HG03378 (cell line): Measurements from ENCODE around the gene PAK3.
A peak's percentile ranks its signal among the peaks of the same experiment; 100 is the strongest.

Experiments used
- ATAC-seq: cut with Tn5 transposase; IDR thresholded peaks from one replicate; pipeline ENCODE4 v1.9.1; 2021; ENCODE audit warnings: mild to moderate bottlenecking, moderate library complexity; ENCODE audit not compliant: unreplicated experiment

PAK3 gene

GRCh38 chrX:111095974-111096895, at the start of gene PAK3:
Gene PAK3 (plus strand): TSS chrX:111096191. CDS start chrX:111123104, 26,913 bp downstream.
- ATAC-seq, result no peak

DNA sequence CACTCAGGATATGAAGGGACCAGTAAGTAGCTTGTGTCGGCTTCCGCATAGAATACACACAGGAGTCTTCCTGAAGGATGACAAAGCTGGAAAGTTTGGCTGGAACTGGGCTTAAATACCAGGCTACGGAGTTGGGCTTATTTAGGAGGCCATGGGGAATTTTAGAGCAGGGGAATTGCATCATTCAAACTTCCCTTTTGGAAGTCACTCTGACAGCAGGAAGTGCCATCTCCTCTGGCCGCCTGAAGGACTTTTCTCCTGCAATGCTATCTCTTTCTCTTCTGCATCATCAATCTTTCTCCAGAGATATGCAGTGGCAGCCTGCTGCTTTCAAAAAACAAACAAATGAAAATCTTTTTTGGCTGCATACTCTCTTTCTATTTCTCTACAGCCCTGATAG, 48.4 kb upstream of the PAK3 start:
- ATAC-seq, result no peak

GRCh38 chrX:111052478-111052877, 43.5 kb upstream of the PAK3 start:
- no peak for ATAC-seq

DNA sequence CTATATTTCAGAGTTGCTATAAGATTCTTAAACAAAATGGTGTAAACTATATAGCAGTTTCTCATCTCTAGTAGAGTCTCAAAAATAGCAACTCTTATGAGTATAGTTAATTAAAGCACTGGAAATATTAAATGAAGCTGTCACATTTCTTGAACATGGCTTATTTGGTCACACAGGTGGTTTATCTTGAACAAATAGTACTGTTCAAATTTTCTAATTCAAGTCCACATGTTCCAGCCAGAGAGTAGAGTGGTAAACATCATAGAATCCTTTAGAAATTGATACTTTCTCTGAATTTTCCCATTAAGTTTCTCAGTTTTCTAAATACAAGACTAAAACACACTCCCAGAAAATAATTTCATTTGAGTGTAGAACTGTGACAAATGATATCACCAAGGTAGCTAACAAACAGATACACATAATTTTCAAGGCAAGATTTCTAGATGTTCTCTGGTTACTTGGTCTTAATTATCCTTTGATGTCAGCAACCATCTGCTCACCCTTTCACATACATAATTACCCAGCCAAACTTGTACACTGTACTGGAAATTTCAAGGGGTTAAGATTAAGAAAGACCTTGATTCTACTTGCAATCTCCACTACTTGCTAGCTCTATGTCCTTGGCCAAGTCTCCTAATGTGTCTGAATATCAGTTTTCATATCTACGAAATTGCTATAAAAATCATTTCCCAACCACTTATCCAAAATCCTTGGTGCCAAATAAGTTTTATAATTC, 24.3 kb upstream of the PAK3 start:
- no peak for ATAC-seq

GRCh38 chrX:111083081-111083480, 12.9 kb upstream of the PAK3 start:
- ATAC-seq, result no peak

GRCh38 chrX:111086591-111087006, 9.4 kb upstream of the PAK3 start:
- no peak for ATAC-seq

DNA sequence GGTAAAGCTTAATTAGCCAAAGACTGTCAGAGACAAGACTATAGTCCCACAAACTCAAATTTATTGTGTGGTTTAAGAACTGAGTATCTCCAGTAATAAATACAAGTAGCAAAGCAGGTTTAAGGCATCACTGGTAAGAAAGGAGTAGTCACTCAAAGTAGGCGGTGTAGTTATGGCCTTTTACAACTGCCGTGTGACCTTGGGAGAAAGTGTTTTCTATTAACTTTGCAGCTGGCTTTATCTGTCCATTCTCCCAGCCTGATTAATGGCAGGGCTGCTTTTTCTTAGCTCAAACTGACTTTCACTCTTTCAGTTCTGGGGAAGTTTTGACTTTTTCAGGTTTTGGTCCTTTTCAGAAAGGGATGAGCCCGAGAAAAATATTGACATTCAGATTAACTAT, 7.4 kb upstream of the PAK3 start:
- no peak for ATAC-seq

- no peak for ATAC-seq
Measured at GRCh38 chrX:111090458-111090857, 5.5 kb upstream of the PAK3 start.

DNA sequence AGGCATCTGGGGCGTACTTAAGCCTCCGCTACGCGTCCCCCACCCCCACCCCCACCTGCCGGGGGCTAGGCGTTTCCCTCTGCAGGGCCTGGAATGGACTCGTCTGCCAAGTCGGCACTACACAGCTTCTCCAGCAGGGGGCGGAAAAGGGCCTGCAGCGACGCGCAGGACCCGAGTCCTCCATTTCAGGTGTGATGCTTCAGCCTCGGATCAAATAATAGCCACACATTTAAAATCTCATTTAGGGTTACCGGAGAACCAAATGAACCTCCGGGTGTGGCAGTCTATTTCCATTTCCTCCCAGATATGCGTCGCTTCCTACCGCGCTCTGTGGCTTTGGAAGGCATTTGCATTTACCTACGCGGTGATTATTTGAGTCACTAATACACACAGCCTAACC, 2.9 kb downstream of the PAK3 start:
- peak; percentile 61 for ATAC-seq

- peak; percentile 67 for ATAC-seq
Measured at GRCh38 chrX:111100191-111100590, 4.2 kb downstream of the PAK3 start.

DNA sequence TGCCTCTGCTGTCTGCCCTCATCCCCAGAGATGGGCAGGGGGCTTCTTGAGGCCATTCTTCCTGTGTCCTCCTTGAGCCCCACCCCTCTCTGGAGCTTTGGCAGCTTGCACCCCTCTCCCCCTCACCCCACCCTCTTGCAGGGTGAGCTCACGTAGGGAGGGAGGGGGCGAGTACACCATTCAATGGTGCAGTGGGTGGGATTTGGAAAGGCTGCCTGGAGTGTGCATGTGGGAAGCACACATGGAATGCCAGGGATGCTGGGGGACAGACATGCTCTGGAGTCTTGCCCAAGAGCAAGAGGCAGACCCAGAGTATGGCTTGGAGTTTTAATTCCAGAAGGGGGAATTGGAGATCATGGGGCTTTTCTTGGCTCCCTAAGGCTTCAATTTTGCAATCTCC, 5.6 kb downstream of the PAK3 start:
- ATAC-seq, result no peak

DNA sequence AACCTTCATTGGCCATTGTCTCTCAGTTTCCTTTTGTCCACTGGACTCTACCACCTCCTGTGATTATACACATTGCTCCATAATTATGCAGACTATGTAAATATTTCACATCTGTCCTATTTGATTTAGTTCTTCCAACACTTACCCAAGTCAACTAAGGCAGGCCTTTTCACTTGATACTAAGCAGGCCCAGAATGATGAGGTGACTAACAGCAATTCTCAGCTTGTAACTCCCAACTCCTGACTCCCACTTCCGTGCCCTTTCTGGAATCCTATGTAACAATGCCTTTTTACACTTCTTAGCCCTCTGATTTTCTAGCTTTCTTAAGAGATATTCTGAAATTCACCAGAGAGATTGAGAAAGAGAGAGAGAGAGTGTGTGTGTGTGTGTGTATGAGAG, 6.6 kb downstream of the PAK3 start:
- ATAC-seq, result no peak

- ATAC-seq, result no peak
Measured at GRCh38 chrX:111103246-111103645, 7.3 kb downstream of the PAK3 start.

DNA sequence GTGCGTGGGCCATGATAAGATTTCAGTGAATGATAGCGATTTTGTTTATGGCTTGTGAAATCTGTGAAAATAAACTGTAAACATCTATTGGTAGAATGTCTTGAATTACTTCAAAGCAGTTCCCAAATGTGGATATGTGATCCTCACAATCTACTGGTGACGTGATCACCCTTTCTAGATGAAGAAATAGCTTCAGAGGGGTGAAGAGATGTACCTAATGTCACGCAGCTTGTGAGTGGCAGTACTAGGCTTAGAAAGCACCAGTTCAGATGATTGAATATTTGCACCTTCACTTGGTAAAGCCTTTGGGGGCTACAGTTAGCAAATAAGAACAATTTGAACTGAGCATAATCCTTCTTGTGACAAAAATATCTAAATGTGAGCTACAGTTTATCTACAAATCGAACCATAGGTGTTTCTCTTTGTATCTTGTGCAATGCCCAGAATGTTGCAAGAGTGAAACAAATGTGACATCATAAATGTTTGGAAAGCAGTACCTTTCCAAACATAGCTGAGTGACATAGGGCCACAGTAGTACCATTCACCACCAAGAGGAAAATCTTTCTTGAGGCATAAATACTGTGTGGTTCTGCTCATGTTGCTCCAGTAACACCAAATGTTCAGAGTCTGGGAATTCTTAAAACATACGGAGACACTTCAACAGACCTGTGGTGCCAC, 14.2 kb downstream of the PAK3 start:
- ATAC-seq, result no peak

GRCh38 chrX:111114806-111115205, 18.8 kb downstream of the PAK3 start:
- ATAC-seq, result no peak

DNA sequence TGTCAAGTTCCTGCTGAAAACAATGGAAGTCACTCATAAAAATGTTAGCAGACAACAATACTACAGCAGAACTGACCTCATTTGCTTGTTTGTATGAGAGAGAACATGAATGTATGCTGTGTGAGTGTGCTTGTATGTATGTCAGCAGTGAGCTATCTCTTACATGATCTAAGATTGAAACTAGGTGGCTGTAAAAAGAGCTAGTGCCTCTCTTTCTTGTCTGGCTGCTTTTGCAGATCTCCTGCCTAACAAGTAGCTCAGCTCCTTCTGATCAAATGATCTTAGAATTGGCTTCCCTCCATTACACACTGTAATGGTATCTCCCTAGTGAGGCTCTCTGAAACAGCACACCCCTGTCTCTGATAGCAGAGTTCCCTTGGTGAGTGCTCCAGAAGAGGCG, 20.7 kb downstream of the PAK3 start:
- no peak for ATAC-seq

DNA sequence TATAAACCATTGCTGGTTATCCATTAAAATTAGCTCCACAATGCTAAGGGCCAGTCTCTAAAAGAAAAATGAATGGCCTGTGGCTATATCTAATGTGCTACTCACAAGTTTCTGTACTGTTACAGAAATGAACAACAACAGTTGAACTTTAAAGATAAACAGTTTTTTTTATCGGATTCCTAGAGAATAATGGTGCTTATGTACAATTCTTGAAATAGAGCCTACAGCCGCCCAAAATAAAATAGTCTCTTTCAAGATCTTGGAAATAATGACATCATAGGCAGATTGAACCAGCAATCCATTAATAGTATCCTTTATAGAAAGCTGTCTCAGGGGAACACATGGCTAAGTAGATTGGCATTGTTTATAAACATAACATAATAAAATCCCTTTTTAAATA, 23.4 kb downstream of the PAK3 start:
- no peak for ATAC-seq

GRCh38 chrX:111123125-111123524, 27.1 kb downstream of the PAK3 start:
- peak; percentile 74 for ATAC-seq

- peak; percentile 59 for ATAC-seq
Measured at GRCh38 chrX:111123606-111124179, 27.7 kb downstream of the PAK3 start.

DNA sequence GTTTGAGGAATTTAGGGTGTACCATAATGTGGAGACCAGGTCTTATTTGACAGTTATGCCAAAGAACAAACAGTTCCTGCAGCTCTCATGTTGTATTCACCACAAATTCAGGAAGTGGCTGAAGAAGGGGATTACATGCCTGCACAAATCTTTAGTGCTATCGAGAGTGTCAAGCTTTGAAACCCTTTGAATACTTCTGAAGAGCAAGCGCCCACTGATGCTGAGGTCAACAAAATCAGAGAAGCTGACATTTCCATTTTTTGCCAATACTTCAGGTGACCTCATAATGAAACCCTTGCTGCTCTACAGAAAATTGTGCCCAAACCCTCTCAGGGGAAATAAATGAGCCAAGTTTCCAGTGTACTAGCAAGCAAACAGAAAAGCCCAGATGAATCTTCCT, 28.4 kb downstream of the PAK3 start:
- ATAC-seq, result peak; percentile 63

DNA sequence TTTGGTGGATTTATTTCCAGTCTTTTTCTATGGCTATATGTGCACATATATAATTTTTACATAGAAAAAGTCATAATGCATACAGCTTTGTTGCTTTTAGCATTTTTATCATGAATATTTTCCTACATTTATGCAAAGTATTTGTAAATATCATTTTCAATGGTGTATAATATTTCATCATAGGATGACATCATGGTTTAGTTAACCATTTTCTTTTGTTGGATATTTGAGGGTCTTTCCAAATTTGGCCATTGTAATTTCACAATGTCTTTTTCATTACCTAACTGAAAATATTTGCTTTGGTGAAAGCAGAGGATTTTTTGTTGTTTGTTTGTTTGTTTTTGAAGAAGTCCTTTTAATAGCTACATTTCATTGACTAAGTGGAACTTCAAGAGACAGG, 31.0 kb downstream of the PAK3 start:
- no peak for ATAC-seq
